Astrocyte of the hippocampus (primary cell): Measurements from ENCODE around the gene DNASE1L3.

Experiments
- DNase-seq: peaks from one replicate; pipeline ENCODE4 v3.0.0; 2011; ENCODE audit warnings: low read depth, low spot score

DNASE1L3 gene

GRCh38 chr3:58161435-58162398 is 49.1 kb downstream of the DNASE1L3 start:
- DNase-seq = peak; percentile 94

DNA sequence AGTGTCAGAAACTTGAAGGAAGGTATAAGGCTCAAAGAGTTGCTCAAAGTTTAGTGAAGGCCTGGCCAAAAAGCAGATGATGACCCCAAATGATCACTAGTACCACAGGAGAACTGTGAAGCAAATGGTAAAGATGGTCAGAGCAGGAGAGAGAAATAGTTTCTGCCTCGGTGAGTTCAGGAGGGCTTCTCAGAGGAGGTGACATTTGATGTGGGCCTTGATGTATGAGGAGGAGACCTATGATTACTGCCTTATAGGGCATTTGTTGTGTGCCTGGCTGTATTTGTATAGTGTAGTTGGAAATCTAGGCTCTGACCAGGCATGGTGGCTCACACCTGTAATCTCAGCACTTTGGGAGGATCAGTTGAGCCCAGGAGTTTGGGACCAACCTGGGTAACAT is 50.4 kb downstream of the DNASE1L3 start:
- no peak for DNase-seq

GRCh38 chr3:58158442-58159153 is 52.2 kb downstream of the DNASE1L3 start:
- no peak for DNase-seq

GRCh38 chr3:58157700-58158099 is 53.1 kb downstream of the DNASE1L3 start:
- no peak for DNase-seq

DNA sequence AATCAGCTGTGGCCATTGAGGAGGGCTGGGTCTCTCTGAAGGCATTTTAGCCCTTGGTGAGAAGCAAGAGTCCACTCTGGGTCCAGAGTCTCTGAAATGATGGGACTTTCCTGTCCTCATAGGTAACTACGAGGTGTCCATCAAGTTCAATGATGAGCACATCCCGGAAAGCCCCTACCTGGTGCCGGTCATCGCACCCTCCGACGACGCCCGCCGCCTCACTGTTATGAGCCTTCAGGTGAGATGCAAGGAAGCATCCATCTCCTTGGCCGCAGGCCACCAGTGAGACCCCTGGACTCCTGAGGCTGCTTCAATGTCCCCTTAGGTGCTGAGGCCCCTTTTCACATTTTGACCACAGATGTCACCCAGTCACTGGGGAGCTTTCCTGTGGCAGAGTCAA is 54.9 kb downstream of the DNASE1L3 start:
- DNase-seq = no peak

GRCh38 chr3:58154626-58155449 is 55.9 kb downstream of the DNASE1L3 start:
- DNase-seq = no peak

DNA sequence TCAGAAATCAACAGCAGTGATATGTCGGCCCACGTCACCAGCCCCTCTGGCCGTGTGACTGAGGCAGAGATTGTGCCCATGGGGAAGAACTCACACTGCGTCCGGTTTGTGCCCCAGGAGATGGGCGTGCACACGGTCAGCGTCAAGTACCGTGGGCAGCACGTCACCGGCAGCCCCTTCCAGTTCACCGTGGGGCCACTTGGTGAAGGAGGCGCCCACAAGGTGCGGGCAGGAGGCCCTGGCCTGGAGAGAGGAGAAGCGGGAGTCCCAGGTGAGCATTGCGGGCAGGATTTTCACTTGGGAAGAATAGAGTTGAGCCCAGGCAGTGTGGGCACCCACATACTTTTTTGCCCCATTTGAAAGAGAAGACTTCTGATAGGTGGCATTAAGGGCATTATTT is 57.4 kb downstream of the DNASE1L3 start:
- no peak for DNase-seq

- no peak for DNase-seq
Measured at GRCh38 chr3:58152225-58153015, 58.4 kb downstream of the DNASE1L3 start.

DNA sequence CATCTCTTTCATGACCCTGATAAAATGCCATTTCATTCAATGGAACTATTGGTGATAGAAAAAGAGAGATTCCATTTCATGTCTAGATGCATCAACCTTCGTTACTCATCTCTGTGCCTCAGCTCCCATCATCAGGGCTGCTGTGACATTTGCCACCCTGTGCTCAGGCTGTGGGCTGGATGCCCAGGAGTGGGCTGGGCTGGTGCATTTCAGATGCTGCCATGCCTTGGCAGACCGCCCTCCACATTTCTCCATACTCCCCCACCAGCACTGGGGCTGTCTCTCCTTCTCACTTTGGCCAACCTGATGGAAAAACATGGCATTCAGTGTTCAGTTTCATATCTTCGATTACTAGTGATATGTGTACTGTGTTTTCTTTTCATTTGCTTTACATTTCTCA is 59.1 kb downstream of the DNASE1L3 start:
- DNase-seq = peak; percentile 52

- no peak for DNase-seq
Measured at GRCh38 chr3:58150810-58151199, 60.0 kb downstream of the DNASE1L3 start.

- no peak for DNase-seq
Measured at GRCh38 chr3:58150130-58150809, 60.5 kb downstream of the DNASE1L3 start.

DNA sequence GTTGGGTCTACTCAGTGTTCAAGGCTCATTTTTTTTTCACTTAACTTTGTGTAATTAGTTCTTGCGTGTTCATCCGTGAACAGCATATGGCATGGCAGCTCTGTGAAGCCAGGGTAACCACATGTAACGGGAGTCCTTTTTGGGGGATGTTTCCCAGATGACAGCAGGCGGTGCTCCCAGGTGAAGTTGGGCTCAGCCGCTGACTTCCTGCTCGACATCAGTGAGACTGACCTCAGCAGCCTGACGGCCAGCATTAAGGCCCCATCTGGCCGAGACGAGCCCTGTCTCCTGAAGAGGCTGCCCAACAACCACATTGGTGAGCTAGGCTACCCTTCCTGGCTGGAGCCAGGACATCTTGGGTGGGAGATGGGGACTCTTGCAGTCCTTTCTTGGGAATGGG is 62.7 kb downstream of the DNASE1L3 start:
- no peak for DNase-seq

- no peak for DNase-seq
Measured at GRCh38 chr3:58144478-58145325, 66.1 kb downstream of the DNASE1L3 start.

DNA sequence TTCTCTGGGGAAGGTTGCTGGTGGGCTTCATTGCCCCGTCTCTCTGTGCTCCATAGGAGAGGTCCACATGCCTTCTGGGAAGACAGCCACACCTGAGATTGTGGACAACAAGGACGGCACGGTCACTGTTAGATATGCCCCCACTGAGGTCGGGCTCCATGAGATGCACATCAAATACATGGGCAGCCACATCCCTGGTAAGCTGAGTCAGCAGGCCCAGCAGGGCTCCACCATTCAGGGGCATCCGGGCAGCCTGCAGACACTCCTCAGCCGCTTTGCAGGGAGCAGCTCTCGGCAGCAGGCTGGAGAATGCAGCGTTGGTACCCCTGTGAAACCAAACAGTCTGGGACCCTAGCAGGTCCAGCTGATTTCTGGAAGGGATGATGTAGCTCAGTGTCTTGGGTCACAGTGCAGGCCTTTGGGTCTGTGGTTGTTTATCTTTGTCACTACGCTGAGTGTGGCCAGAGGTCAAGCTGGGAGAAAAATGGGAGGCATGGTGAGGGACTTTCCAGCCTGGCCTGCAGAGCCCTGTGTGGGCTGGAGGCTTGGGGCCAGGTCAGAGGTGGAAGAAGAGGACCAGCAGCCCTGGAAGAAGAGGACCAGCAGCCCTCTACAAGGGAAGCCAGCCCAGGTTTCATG is 67.2 kb downstream of the DNASE1L3 start:
- DNase-seq = no peak
